Mucosa of descending colon (tissue), 3 donors: ENCODE measurements around the gene TTR. TPM values are rescaled to one million over a fixed set of nuclear protein-coding genes. Genes with fewer than 3 reads are reported as not detected.

Source experiments
- ATAC-seq: fragments of 200-7000 bp; cut with Tn5 transposase; one replicate; pipeline ENCODE4 v1.9.1; 2020; ENCODE audit warnings: mild to moderate bottlenecking, moderate library complexity
- DNase-seq, 3 donors: peaks; one replicate each; pipeline ENCODE4 v3.0.0-alpha.2; 2020
- H3K36me3 ChIP-seq: fragments of 200-600 bp; one replicate; pipeline ENCODE4 v1.8.0; 2021; ENCODE audit warnings: low read depth, mild to moderate bottlenecking
- H3K4me1 ChIP-seq: fragments of 200-600 bp; one replicate; pipeline ENCODE4 v1.8.0; 2021; ENCODE audit warnings: low read depth, mild to moderate bottlenecking
- H3K4me3 ChIP-seq: fragments of 200-600 bp; one replicate; pipeline ENCODE4 v1.8.0; 2021; ENCODE audit warnings: mild to moderate bottlenecking
- H3K9me3 ChIP-seq: fragments of 200-600 bp; one replicate; pipeline ENCODE4 v1.8.0; 2021; ENCODE audit warnings: mild to moderate bottlenecking
- intact Hi-C, 2 donors: fragments of 100-400 bp; cut with DNase I in 1 of 2; cut with micrococcal nuclease in 1 of 2; formaldehyde crosslinking; loops; one replicate each; pipeline versions ENCODE4 v1.11.0 to v1.11.1; 2022; cut with DNase I, micrococcal nuclease
- total RNA-seq, 3 donors: library from RNA; stranded (reverse); fragmentation: NEBNext Ultra II Directional in 2 of 3; extraction: Animal tissue kit (Norgen Biotek cat#: 25700) in 2 of 3; gene quantifications; one replicate each; pipeline versions ENCODE4 v1.2.1 to v1.2.4, GENCODE V29; 2021 to 2023
- TF ChIP-seq, protein P1 (sequence below): fragments of 200-600 bp; IDR thresholded peaks from one replicate; pipeline ENCODE4 v1.8.0; 2022; ENCODE audit warnings: antibody characterized with exemption, mild to moderate bottlenecking
- donor health status: DM: no; HTN: no; CAD: no; lungs with moderate emphysema.
- donor health status: DM: no; HTN: no; CAD: no.
- donor health status: DM: no; HTN: yes; CAD: no.

The TTR gene
- total RNA-seq, 3 donors from 2014 or later, result 0.51 to 2.1 TPM; not detected in 1

DNA sequence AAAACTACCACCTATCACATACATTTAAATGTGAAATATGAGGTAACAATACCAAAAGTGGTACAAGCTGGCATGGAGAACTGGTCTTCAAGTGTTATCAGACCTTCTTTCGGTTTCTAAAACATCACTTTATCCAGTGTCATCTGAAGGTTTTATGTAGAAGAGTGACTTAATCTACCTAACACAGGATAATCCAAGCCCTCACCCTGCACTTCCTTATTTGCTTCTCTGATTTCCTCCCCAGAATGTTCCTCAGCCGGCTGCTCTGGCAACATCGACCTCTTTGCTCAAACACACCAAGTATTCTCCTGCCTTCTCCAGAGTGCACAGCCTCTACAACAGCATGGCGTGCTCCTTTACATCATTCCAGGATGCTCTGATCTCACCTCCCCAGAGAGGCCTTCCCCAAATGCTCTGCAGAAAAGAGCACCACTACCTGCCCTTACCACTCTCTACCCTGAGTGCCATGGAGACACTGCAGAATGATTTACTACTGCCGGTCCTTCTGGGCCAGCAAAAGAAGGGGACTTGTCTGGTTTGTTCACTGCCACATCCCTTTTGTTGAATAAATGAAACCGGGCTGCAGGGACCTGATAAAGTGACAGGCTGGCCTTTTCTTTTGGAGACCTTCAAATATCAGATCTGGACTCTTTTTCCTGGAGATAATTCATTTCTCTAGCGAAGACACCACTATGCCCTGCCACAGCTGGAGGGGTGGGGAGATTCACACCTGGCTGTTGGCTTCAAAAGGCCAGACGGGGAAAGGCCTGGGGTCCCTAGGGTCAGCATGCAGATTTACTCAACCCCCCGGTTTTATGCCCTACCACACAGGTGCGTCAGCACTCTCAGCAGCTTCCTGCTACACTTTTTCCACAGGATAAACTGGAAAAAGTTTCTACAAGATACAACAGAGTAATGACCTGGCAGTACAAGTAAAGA, 42.0 kb downstream of the TTR start:
- TF ChIP-seq, protein P1, sequence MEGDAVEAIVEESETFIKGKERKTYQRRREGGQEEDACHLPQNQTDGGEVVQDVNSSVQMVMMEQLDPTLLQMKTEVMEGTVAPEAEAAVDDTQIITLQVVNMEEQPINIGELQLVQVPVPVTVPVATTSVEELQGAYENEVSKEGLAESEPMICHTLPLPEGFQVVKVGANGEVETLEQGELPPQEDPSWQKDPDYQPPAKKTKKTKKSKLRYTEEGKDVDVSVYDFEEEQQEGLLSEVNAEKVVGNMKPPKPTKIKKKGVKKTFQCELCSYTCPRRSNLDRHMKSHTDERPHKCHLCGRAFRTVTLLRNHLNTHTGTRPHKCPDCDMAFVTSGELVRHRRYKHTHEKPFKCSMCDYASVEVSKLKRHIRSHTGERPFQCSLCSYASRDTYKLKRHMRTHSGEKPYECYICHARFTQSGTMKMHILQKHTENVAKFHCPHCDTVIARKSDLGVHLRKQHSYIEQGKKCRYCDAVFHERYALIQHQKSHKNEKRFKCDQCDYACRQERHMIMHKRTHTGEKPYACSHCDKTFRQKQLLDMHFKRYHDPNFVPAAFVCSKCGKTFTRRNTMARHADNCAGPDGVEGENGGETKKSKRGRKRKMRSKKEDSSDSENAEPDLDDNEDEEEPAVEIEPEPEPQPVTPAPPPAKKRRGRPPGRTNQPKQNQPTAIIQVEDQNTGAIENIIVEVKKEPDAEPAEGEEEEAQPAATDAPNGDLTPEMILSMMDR, result no peak
- DNase-seq, result no peak
- H3K4me3 ChIP-seq, result no peak overlapping the region
- ATAC-seq, result no peak
- H3K9me3 ChIP-seq, result no peaks in the 10 kb centered on the region
- H3K36me3 ChIP-seq, result no peaks in the 10 kb centered on the region
- H3K4me1 ChIP-seq, result no peaks in the 10 kb centered on the region
- intact Hi-C loops, result no loop called here

DNA sequence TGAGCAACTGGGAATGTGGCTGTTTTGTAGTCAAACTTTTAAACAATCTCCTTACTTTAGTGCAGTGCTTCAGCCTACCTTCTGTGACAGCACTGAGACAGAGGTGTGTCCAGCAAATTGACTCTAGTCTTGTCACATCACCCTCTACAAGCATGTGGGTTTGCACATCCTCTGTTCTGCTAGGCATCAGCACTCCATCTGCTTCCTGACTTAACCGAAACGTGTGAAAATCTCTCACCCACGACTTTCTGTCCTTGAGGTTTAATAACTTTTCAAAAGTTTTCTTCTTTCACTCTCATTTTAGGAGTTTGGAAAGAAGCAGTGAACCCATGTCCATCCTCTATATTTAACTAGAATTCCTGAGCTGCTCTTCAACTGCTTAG, 42.6 kb downstream of the TTR start:
- H3K4me1 ChIP-seq, result no peaks in the 10 kb centered on the region
- no peaks in the 10 kb centered on the region for H3K36me3 ChIP-seq
- ATAC-seq (no peak), DNase-seq (no peak)
- intact Hi-C loops, result no loop called here
- H3K9me3 ChIP-seq, result no peaks in the 10 kb centered on the region
- H3K4me3 ChIP-seq, result no peak overlapping the region
- TF ChIP-seq, protein P1, result no peak

DNA sequence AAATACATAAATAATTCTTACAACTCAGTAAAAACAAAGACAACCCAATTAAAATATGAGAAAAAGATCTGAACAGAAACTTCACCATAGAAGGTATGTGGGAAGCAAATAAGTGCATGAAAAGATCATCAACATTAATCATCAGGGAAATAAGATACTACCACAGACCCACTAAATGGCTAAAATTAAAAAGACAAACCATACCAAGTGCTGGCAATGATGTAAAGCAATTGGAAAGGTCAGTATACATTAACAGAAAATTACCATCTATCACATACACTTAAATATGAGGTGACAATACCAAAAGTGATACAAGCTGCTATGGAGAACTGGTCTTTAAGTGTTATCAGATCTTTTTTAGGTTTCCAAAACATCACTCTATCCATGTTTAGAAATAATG, 44.7 kb downstream of the TTR start:
- TF ChIP-seq, protein P1, result no peak
- Histone ChIP-seq H3K36me3 (no peaks in the 10 kb centered on the region), H3K4me3 (no peak overlapping the region), H3K4me1 (no peaks in the 10 kb centered on the region), H3K9me3 (no peaks in the 10 kb centered on the region)
- no peak for ATAC-seq
- intact Hi-C loops, result loop anchor here in 1 of 2 donors (5.0 kb wide), 1 partner anchor 51 kb away; no protein-coding TSS in a partner anchor
- DNase-seq, result no peak

DNA sequence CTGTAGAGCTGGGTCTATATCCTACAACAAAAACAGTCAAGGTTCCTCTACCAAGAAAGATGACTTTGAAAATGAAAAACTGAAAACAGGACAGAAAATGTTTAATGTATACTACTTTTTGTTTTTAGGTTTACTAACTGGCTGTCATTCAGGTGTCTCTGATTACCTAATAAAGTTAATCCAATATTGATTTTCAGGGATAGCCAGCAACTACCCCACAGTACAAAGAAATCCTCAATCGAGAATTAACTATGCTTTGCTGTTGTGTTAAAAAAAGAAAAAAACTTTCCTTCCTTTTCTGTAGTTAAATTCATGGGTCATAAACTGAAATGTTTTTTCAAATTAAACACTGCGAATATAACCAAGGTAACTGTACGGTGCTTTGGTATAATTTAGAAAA, 45.8 kb downstream of the TTR start:
- Histone ChIP-seq H3K4me3 (no peak overlapping the region), H3K36me3 (no peaks in the 10 kb centered on the region), H3K9me3 (no peaks in the 10 kb centered on the region), H3K4me1 (no peaks in the 10 kb centered on the region)
- no peak for DNase-seq
- no peak for ATAC-seq
- intact Hi-C loops, result loop anchor here in 1 of 2 donors (5.0 kb wide), 1 partner anchor 50 kb away; no protein-coding TSS in a partner anchor
- TF ChIP-seq, protein P1, result no peak

DNA sequence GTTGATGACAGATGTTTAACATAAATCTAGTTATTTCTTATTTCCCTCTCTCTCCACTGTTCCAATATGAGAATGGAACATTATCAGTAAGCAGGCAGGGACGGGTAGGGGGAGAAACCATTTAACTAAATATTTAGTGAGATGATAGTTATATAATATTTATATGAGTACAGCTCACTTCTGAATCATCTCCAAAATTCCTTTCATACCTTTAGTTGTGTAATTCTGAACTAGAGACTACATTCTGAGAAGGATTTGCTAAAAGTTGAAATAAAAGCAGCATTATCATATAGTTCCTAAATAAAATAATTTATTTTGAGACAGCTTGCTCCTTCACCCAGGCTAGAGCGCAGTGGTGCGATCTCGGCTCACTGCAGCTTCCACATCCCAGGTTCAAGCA, 51.3 kb downstream of the TTR start:
- TF ChIP-seq, protein P1, result no peak
- ATAC-seq (no peak), DNase-seq (no peak)
- Histone ChIP-seq H3K9me3 (no peaks in the 10 kb centered on the region), H3K4me1 (no peaks in the 10 kb centered on the region), H3K36me3 (no peaks in the 10 kb centered on the region), H3K4me3 (no peak overlapping the region)
- intact Hi-C loops, result no loop called here
